K562 (cell line): Measurements from ENCODE around the gene TSEN34. TPM values are rescaled to one million over a fixed set of nuclear protein-coding genes. Genes with fewer than 3 reads are reported as not detected.
A peak's percentile ranks its signal among the peaks of the same experiment; 100 is the strongest.

ENCODE experiments used
- ATAC-seq: fragments of 200-7000 bp; cut with Tn5 transposase; 3 replicates; pipeline ENCODE4 v1.9.1; 2020; ENCODE audit warnings: moderate library complexity
- BruUV-seq: library from RNA; stranded (reverse); fragments of 400-500 nt; replicated peaks from 2 replicates; lab custom pipeline; 2021; lab: Mats Ljungman, UMichigan
- CTCF ChIA-PET: fragments of 300-600 bp; formaldehyde crosslinking; extraction: SDS; loops from one replicate; lab custom pipeline; 2021; ENCODE audit warnings: low intra/inter-chr PET ratio; lab: Yijun Ruan, JAX
- POLR2A ChIA-PET: fragments of 300-600, 350-650 bp; sonication (Branson Sonifier 250); formaldehyde crosslinking; extraction: SDS; loops from one replicate; lab custom pipeline; 2021; ENCODE audit warnings: antibody characterized with exemption, inconsistent platforms; lab: Yijun Ruan, JAX
- DNase-seq, 4 experiments: peaks; one replicate each; pipeline versions ENCODE4 v3.0.0 to v3.0.0-alpha.2; 2011 to 2018; ENCODE audit warnings: low spot score in 3 of 4, mixed read lengths in 3 of 4; ENCODE audit errors: extremely low read depth in 1 of 4
- FAIRE-seq: peaks from 2 replicates; lab custom pipeline; 2011; peaks lifted over from hg19 to GRCh38; lab: Jason Lieb, UNC
- H2AFZ ChIP-seq: 2 replicates; pipeline ENCODE4 v1.6.0; 2011; ENCODE audit warnings: low read depth, low read length, control low read depth, inconsistent platforms
- H3K27ac ChIP-seq: fragments of 200-600 bp; 3 replicates; pipeline ENCODE4 v1.8.0; 2011; ENCODE audit warnings: low read depth, mild to moderate bottlenecking, control low read depth, inconsistent platforms, low read length, moderate library complexity, mixed read lengths; ENCODE audit errors: extremely low read depth
- H3K27me3 ChIP-seq, 2 experiments: fragments of 300-600 bp in 1 of 2; 2 replicates in 1 of 2; 3 replicates in 1 of 2; pipeline versions ENCODE4 v1.6.0 to v1.8.0; 2011; ENCODE audit warnings: inconsistent platforms in 2 of 2, low read length in 2 of 2, mild to moderate bottlenecking in 1 of 2, mixed read lengths in 1 of 2, moderate library complexity in 1 of 2; ENCODE audit not compliant: control insufficient read depth in 2 of 2, insufficient read depth in 2 of 2
- H3K36me3 ChIP-seq: fragments of 300-600 bp; 3 replicates; pipeline ENCODE4 v1.8.0; 2011; ENCODE audit warnings: mild to moderate bottlenecking, low read length, inconsistent platforms; ENCODE audit not compliant: control insufficient read depth, insufficient read depth
- H3K4me1 ChIP-seq, 2 experiments: fragments of 200-600 bp in 1 of 2; replicated peaks in 1 of 2; 2 replicates in 1 of 2; 3 replicates in 1 of 2; pipeline versions ENCODE4 v1.5.1 to v1.8.0; 2011; ENCODE audit warnings: inconsistent platforms in 2 of 2, low read length in 2 of 2, mild to moderate bottlenecking in 1 of 2, mixed read lengths in 1 of 2, moderate library complexity in 1 of 2; ENCODE audit not compliant: control insufficient read depth in 2 of 2, insufficient read depth in 2 of 2
- H3K4me2 ChIP-seq: 2 replicates; pipeline ENCODE4 v1.6.1; 2011; ENCODE audit warnings: low read length, control low read depth, inconsistent platforms, mixed read lengths; ENCODE audit not compliant: insufficient read depth
- H3K4me3 ChIP-seq: fragments of 200-600 bp; sonication (generic), shearing (Covaris generic); 2 replicates; pipeline ENCODE4 v1.5.1; 2016; ENCODE audit warnings: control low read depth, inconsistent platforms
- H3K79me2 ChIP-seq: fragments of 200-600 bp; 3 replicates; pipeline ENCODE4 v1.8.0; 2011; ENCODE audit warnings: low read length, inconsistent platforms; ENCODE audit not compliant: control insufficient read depth, insufficient read depth
- H3K9ac ChIP-seq, 2 experiments: 2 replicates each; pipeline versions ENCODE4 v1.6.0 to v1.6.1; 2011; ENCODE audit warnings: low read depth in 2 of 2, low read length in 2 of 2, control low read depth in 1 of 2, inconsistent platforms in 1 of 2, mild to moderate bottlenecking in 1 of 2, mixed read lengths in 1 of 2; ENCODE audit not compliant: insufficient read depth in 1 of 2
- H3K9me1 ChIP-seq: one replicate; pipeline ENCODE4 v1.6.0; 2011; ENCODE audit warnings: inconsistent platforms, mild to moderate bottlenecking, low read length, moderate library complexity; ENCODE audit not compliant: control insufficient read depth, insufficient read depth
- H3K9me3 ChIP-seq: replicated peaks from 2 replicates; pipeline ENCODE4 v1.5.1; 2011; ENCODE audit warnings: low read depth, low read length, inconsistent platforms; ENCODE audit not compliant: control insufficient read depth, insufficient read depth
- H4K20me1 ChIP-seq: replicated peaks from 2 replicates; pipeline ENCODE4 v1.6.1; 2011; ENCODE audit warnings: low read length, inconsistent platforms, mixed read lengths; ENCODE audit not compliant: control insufficient read depth, insufficient read depth
- CHAMP1 ChIP-seq: fragments of 450-650 bp; IDR thresholded peaks from 2 replicates; pipeline ENCODE4 v1.6.1; 2016; ENCODE audit warnings: mild to moderate bottlenecking
- E2F4 ChIP-seq: sonication (generic); formaldehyde crosslinking; IDR thresholded peaks from 2 replicates; pipeline ENCODE4 v1.8.0; 2022; ENCODE audit warnings: mild to moderate bottlenecking, low read depth, missing genetic modification reagents
- GATAD2A ChIP-seq: fragments of 450-650 bp; IDR thresholded peaks from 2 replicates; pipeline ENCODE4 v1.6.1; 2017
- HINFP ChIP-seq: fragments of 450-650 bp; conservative IDR thresholded peaks from 2 replicates; pipeline ENCODE4 v1.6.1; 2016; ENCODE audit warnings: missing genetic modification characterization, low read depth, mild to moderate bottlenecking, control low read depth, missing compliant biosample characterization
- HNRNPUL1 ChIP-seq: fragments of 200-400 bp; formaldehyde crosslinking; IDR thresholded peaks from 2 replicates; pipeline ENCODE4 v1.6.1; 2017; ENCODE audit warnings: low read length
- KAT7 ChIP-seq: sonication (generic); formaldehyde crosslinking; IDR thresholded peaks from 2 replicates; pipeline ENCODE4 v1.8.0; 2022; ENCODE audit warnings: missing genetic modification reagents, mild to moderate bottlenecking, borderline replicate concordance
- MYC ChIP-seq, 2 experiments: fragments of 250-450 bp in 1 of 2; sonication (Bioruptor Pico) in 1 of 2; IDR thresholded peaks; 2 replicates each; pipeline versions ENCODE4 v1.5.1 to v1.6.1; 2012 to 2021; ENCODE audit warnings: low read depth in 2 of 2, borderline replicate concordance in 1 of 2, improper control_type of control experiment in 1 of 2, low read length in 1 of 2, mild to moderate bottlenecking in 1 of 2, moderate library complexity in 1 of 2
- NR1H2 ChIP-seq: sonication (generic); formaldehyde crosslinking; IDR thresholded peaks from 2 replicates; pipeline ENCODE4 v1.4.0; 2020; ENCODE audit warnings: mild to moderate bottlenecking, missing genetic modification reagents
- NR2C2 ChIP-seq, 2 experiments: fragments of 200-800 bp in 1 of 2; sonication (Bioruptor generic) in 1 of 2; sonication (generic) in 1 of 2; formaldehyde crosslinking in 1 of 2; IDR thresholded peaks; 2 replicates each; pipeline versions ENCODE4 v1.6.1 to v1.8.0; 2016 to 2022; ENCODE audit warnings: mild to moderate bottlenecking in 1 of 2, missing compliant biosample characterization in 1 of 2, missing genetic modification characterization in 1 of 2, missing genetic modification reagents in 1 of 2
- POLR2A ChIP-seq: fragments of 450-650 bp; conservative IDR thresholded peaks from 2 replicates; pipeline ENCODE4 v1.6.1; 2016
- POLR2AphosphoS5 ChIP-seq: IDR thresholded peaks from 2 replicates; pipeline ENCODE4 v1.6.1; 2011; ENCODE audit warnings: mild to moderate bottlenecking, low read depth, low read length, moderate library complexity; ENCODE audit not compliant: control insufficient read depth, insufficient read depth
- RBFOX2 ChIP-seq: fragments of 200-400 bp; formaldehyde crosslinking; IDR thresholded peaks from 2 replicates; pipeline ENCODE4 v1.6.1; 2017; ENCODE audit warnings: low read depth, mild to moderate bottlenecking, low read length, moderate library complexity
- ZNF561 ChIP-seq: fragments of 450-650 bp; formaldehyde crosslinking; conservative IDR thresholded peaks from 2 replicates; pipeline ENCODE4 v1.4.0; 2020; ENCODE audit warnings: mild to moderate bottlenecking, moderate library complexity
- WGBS: fragments of 100-300 bp; shearing (Covaris generic); methylation state at CpG from one replicate; pipeline ENCODE4 v1.1.6; 2016; ENCODE audit warnings: low coverage, mixed read lengths; ENCODE audit not compliant: insufficient coverage; ENCODE audit errors: missing lambda C conversion rate; 5-methylcytosine and 5-hydroxymethylcytosine counted together
- in situ Hi-C: fragments of 300-500 bp; cut with MboI; formaldehyde crosslinking; loops from 4 replicates; pipeline ENCODE4 v1.15.0; 2018; ENCODE audit warnings: inconsistent platforms, mixed read lengths
- intact Hi-C: fragments of 100-400 bp; cut with micrococcal nuclease; formaldehyde crosslinking; loops from 2 replicates; pipeline ENCODE4 v1.14.2; 2022
- polyA plus RNA-seq, 8 experiments: library from polyadenylated mRNA; depleted of rRNA in 4 of 8; stranded (reverse) in 5 of 8; unstranded in 3 of 8; fragments of >200 nt; fragmentation: Nextera tagmentation in 2 of 8; fragmentation: Illumina TruSeq in 1 of 8; extraction: Ambion mirVana in 2 of 8; extraction: Trizol in 1 of 8; gene quantifications; 2 replicates each; pipeline versions ENCODE4 v1.2.1 to v1.2.3, GENCODE V29; 2011 to 2014; ENCODE audit warnings: inconsistent platforms in 1 of 8, missing spikeins in 1 of 8
- total RNA-seq, 7 experiments: library from RNA; depleted of rRNA in 6 of 7; stranded (reverse); fragments of >200 nt in 6 of 7; fragmentation: Illumina TruSeq in 2 of 7; extraction: Trizol in 2 of 7; gene quantifications; 2 replicates each; pipeline versions ENCODE4 v1.2.1 to v1.2.3, GENCODE V29; 2011 to 2021; ENCODE audit warnings: low replicate concordance in 1 of 7

Gene TSEN34
- total and polyA plus RNA-seq, 9 of the 15 experiments (the other 6 are each of a cell fraction or from before 2014, with no cell fraction given): 3.1 to 57.6 (median 29.5) TPM

- TF ChIP-seq RBFOX2 (peak; percentile 70), MYC (IDR thresholded peaks at IDR 0.05; ENCODE audit: low read depth, low read length) (no peak), MYC (CRISPR knock-in tag; IDR thresholded peaks at IDR 0.05; ENCODE audit: borderline replicate concordance, low read depth) (no peak), NR2C2 (CRISPR knock-in tag; IDR thresholded peaks at IDR 0.05) (no peak), NR2C2 (tag; IDR thresholded peaks at IDR 0.05) (peak; percentile 19; the same call in 1 of the 2 replicates)
Observed at GRCh38 chr19:54206030-54206830, 15.1 kb downstream of the TSEN34 start (continued).

- Histone ChIP-seq H3K4me2 (peak overlapping the region; percentile 89), H3K36me3 (peaks cover 81% of the 10 kb centered on the region), H3K9ac (peak overlapping the region; percentile 36 to 90), H3K9me3 (no peaks in the 10 kb centered on the region), H3K79me2 (peaks cover 86% of the 10 kb centered on the region), H3K9me1 (peaks cover 23% of the 10 kb centered on the region), H4K20me1 (peaks cover 89% of the 10 kb centered on the region), H3K27me3 (no peaks in the 10 kb centered on the region), H2AFZ (no peak overlapping the region), H3K4me3 (peak overlapping the region; percentile 68; the same call in 1 of the 2 replicates), H3K4me1 (peaks cover 64 to 83% of the 10 kb centered on the region in 2 experiments), H3K27ac (peak overlapping the region; percentile 89)
- peak; percentile 30; the same call in 1 of the 2 replicates for TF ChIP-seq POLR2AphosphoS5
- no peak for TF ChIP-seq ZNF561 (CRISPR knock-in tag)
- TF ChIP-seq KAT7 (CRISPR knock-in tag): peak; percentile 66; the same call in 1 of the 2 replicates
- TF ChIP-seq GATAD2A: no peak
- TF ChIP-seq NR1H2 (CRISPR knock-in tag): no peak
- TF ChIP-seq POLR2A: peak; percentile 35; the same call in 1 of the 2 replicates
- TF ChIP-seq HINFP (tag): no peak
- TF ChIP-seq HNRNPUL1: 0 out of 2 replicates have a peak, but pooled peaks have one; percentile 32
- TF ChIP-seq E2F4 (CRISPR knock-in tag): no peak
- no peak for TF ChIP-seq CHAMP1
- in situ Hi-C loops: no loop called here
- POLR2A ChIA-PET: interaction anchor here (0.7 to 2.9 kb wide), 3 partner anchors 15 to 53 kb away, joined by 3 to 17 read pairs (median 3); partner anchors contain the start of gene MBOAT7
- no peak for DNase-seq
- no peak for ATAC-seq
- FAIRE-seq: no peak
- CTCF ChIA-PET: no interaction called here
- intact Hi-C loops: no loop called here
- 50% methylated on average over 13 of the region's 13 CpGs for WGBS
- no TSS peak for BruUV-seq
Observed at GRCh38 chr19:54206831-54207177, 15.7 kb downstream of the TSEN34 start.
